ENCODE data around the gene PPP1R3G. TPM values are rescaled to one million over a fixed set of nuclear protein-coding genes. Genes with fewer than 3 reads are reported as not detected.

PPP1R3G gene
- total RNA-seq, 1 experiment from 2014 or later = 0.15 TPM

GRCh38 chr6:5095236-5095635, 10.1 kb downstream of the PPP1R3G start:
- CTCF ChIA-PET = no interaction called here
- no peaks in the 10 kb centered on the region for H3K36me3 Mint-ChIP-seq
- no peaks in the 10 kb centered on the region for H3K9me3 Mint-ChIP-seq
- H3K4me1 Mint-ChIP-seq = peaks cover 6% of the 10 kb centered on the region; the same call in 1 of the 2 replicates
- no peak for TF ChIP-seq GRHL2 (CRISPR knock-in tag; IDR thresholded peaks at IDR 0.05; ENCODE audit: insufficient replicate concordance, severe bottlenecking)
- TF ChIP-seq ARID4B (CRISPR knock-in tag; IDR thresholded peaks at IDR 0.05; ENCODE audit: borderline replicate concordance) = no peak
- TF ChIP-seq ERG (CRISPR knock-in tag; IDR thresholded peaks at IDR 0.05) = no peak
- TF ChIP-seq ZNF121 (CRISPR knock-in tag; IDR thresholded peaks at IDR 0.05) = no peak
- TF ChIP-seq SP1 (CRISPR knock-in tag; conservative IDR thresholded peaks at IDR 0.05) = no peak
- H3K4me3 Mint-ChIP-seq = no peak overlapping the region
- POLR2A ChIA-PET = no interaction called here
- H3K27me3 Mint-ChIP-seq (ENCODE audit: low read depth) = peaks cover 8% of the 10 kb centered on the region; the same call in 1 of the 2 replicates
- H3K27ac Mint-ChIP-seq = no peak overlapping the region
- no peak for DNase-seq (ENCODE audit: low spot score)
- ATAC-seq = no peak

GRCh38 chr6:5096482-5096881, 11.3 kb downstream of the PPP1R3G start:
- H3K4me3 Mint-ChIP-seq = no peak overlapping the region
- H3K9me3 Mint-ChIP-seq = no peaks in the 10 kb centered on the region
- H3K27ac Mint-ChIP-seq = no peak overlapping the region
- POLR2A ChIA-PET = no interaction called here
- CTCF ChIA-PET = interaction anchor here (0.6 to 1.5 kb wide), 3 partner anchors 11 to 48 kb away, joined by 3 to 4 read pairs (median 4); partner anchors contain the start of gene PPP1R3G
- H3K36me3 Mint-ChIP-seq = no peaks in the 10 kb centered on the region
- no peaks in the 10 kb centered on the region for H3K27me3 Mint-ChIP-seq (ENCODE audit: low read depth)
- peaks cover 4% of the 10 kb centered on the region; the same call in 1 of the 2 replicates for H3K4me1 Mint-ChIP-seq
- ATAC-seq (no peak), DNase-seq (ENCODE audit: low spot score) (no peak)
- TF ChIP-seq MAX (CRISPR knock-in tag; IDR thresholded peaks at IDR 0.05) = no peak
- no peak for TF ChIP-seq ATF3 (CRISPR knock-in tag; conservative IDR thresholded peaks at IDR 0.05)
- TF ChIP-seq TEAD4 (CRISPR knock-in tag; IDR thresholded peaks at IDR 0.05) = no peak
- TF ChIP-seq CTCF (IDR thresholded peaks at IDR 0.05) = no peak
- no peak for TF ChIP-seq ZNF317 (CRISPR knock-in tag; IDR thresholded peaks at IDR 0.05; ENCODE audit: borderline replicate concordance, low read depth)
- TF ChIP-seq MXD4 (CRISPR knock-in tag; IDR thresholded peaks at IDR 0.05; ENCODE audit: borderline replicate concordance) = no peak
- TF ChIP-seq ZSCAN18 (CRISPR knock-in tag; IDR thresholded peaks at IDR 0.05) = no peak
- TF ChIP-seq E2F5 (CRISPR knock-in tag; IDR thresholded peaks at IDR 0.05) = no peak
- no peak for TF ChIP-seq PRRX2 (CRISPR knock-in tag; IDR thresholded peaks at IDR 0.05)
- TF ChIP-seq ZNF512 (CRISPR knock-in tag; IDR thresholded peaks at IDR 0.05; ENCODE audit: borderline replicate concordance) = no peak
- TF ChIP-seq FOXP1 (CRISPR knock-in tag; IDR thresholded peaks at IDR 0.05; ENCODE audit: borderline replicate concordance) = no peak
- TF ChIP-seq ZNF138 (CRISPR knock-in tag; conservative IDR thresholded peaks at IDR 0.05) = no peak
- TF ChIP-seq ZMAT4 (CRISPR knock-in tag; IDR thresholded peaks at IDR 0.05) = no peak
- no peak for TF ChIP-seq RORB (CRISPR knock-in tag; IDR thresholded peaks at IDR 0.05)
